Middle frontal gyrus (tissue), 1 donor: ENCODE data around the gene VPS29.
"Not testable (repeated sequence)": the region's sequence is repeated elsewhere in the genome, so short reads cannot be mapped to it uniquely, and the experiment has no call there.

Experiments
- DNase-seq: peaks from one replicate; pipeline ENCODE4 v3.0.0-alpha.2; 2015; ENCODE audit warnings: low spot score; ENCODE audit errors: extremely low spot score

The VPS29 gene

GRCh38 chr12:110528277-110528839, 26.4 kb upstream of the VPS29 start:
- DNase-seq: no peak

GRCh38 chr12:110520876-110521712, 19.2 kb upstream of the VPS29 start:
- DNase-seq: not testable (repeated sequence)

- DNase-seq: not testable (repeated sequence)
These were observed 16.1 kb upstream of the VPS29 start for GRCh38 chr12:110518014-110518413.

- DNase-seq: no peak
These were observed 15.1 kb upstream of the VPS29 start for GRCh38 chr12:110516995-110517394.

- DNase-seq: no peak
These were observed 12.5 kb upstream of the VPS29 start for GRCh38 chr12:110514363-110514762.

GRCh38 chr12:110513842-110514241, 11.9 kb upstream of the VPS29 start:
- DNase-seq: no peak

GRCh38 chr12:110508071-110508586, 6.2 kb upstream of the VPS29 start:
- no peak for DNase-seq

GRCh38 chr12:110505332-110505731, 3.4 kb upstream of the VPS29 start:
- DNase-seq: no peak

GRCh38 chr12:110503432-110503831, 1.5 kb upstream of the VPS29 start:
- DNase-seq: no peak

GRCh38 chr12:110501399-110501751, 536 bp downstream of the VPS29 start:
- no peak for DNase-seq

- no peak for DNase-seq
These were observed 2.8 kb downstream of the VPS29 start for GRCh38 chr12:110498984-110499706.

- DNase-seq: no peak
These were observed 26.5 kb downstream of the VPS29 start for GRCh38 chr12:110475426-110475825.

GRCh38 chr12:110468214-110469048, 33.5 kb downstream of the VPS29 start, which contains the start of the genes FAM216A and GPN3:
TSS of gene FAM216A (plus strand) at chr12:110468845. CDS start at chr12:110468876, 31 bp downstream.
TSS of gene GPN3 (minus strand) at chr12:110468257. CDS start at chr12:110468203, 54 bp downstream.
- DNase-seq: peak; percentile 93

- no peak for DNase-seq
These were observed 34.1 kb downstream of the VPS29 start for GRCh38 chr12:110467847-110468213.

GRCh38 chr12:110466791-110467190, 35.1 kb downstream of the VPS29 start:
- DNase-seq: no peak

- not testable (repeated sequence) for DNase-seq
These were observed 36.1 kb downstream of the VPS29 start for GRCh38 chr12:110465765-110466164.

- DNase-seq: no peak
These were observed 36.9 kb downstream of the VPS29 start for GRCh38 chr12:110465024-110465423.

GRCh38 chr12:110461189-110461588, 40.7 kb downstream of the VPS29 start:
- not testable (repeated sequence) for DNase-seq

- DNase-seq: no peak
These were observed 43.2 kb downstream of the VPS29 start for GRCh38 chr12:110458756-110459155.

- DNase-seq: no peak
These were observed 48.2 kb downstream of the VPS29 start for GRCh38 chr12:110453569-110454296.
